Activated CD4-positive, alpha-beta T cell treated with anti-CD3 and anti-CD28 coated beads, Interleukin-2, amount 10 ng/mL, durations not matched to agents 7 days and 5 days (primary cell): ENCODE data around the gene DPM2. TPM values are rescaled to one million over a fixed set of nuclear protein-coding genes. Genes with fewer than 3 reads are reported as not detected.
A peak's percentile ranks its signal among the peaks of the same experiment; 100 is the strongest.

Experiments
- CTCF ChIA-PET: fragments of 350-600 bp; sonication (Branson Sonifier 250); formaldehyde crosslinking; loops from one replicate; lab custom pipeline; 2021; ENCODE audit warnings: antibody characterized with exemption; lab: Charles Lee
- POLR2A ChIA-PET: fragments of 350-600 bp; sonication (Branson Sonifier 250); formaldehyde crosslinking; loops from one replicate; lab custom pipeline; 2021; ENCODE audit warnings: antibody characterized with exemption; lab: Charles Lee
- DNase-seq: peaks from one replicate; pipeline ENCODE4 v3.0.0-alpha.2; 2020
- H3K27ac Mint-ChIP-seq: one replicate; pipeline ENCODE4 v1.8.0; 2021; ENCODE audit warnings: mild to moderate bottlenecking, moderate library complexity, mixed read lengths
- H3K27me3 Mint-ChIP-seq: one replicate; pipeline ENCODE4 v1.8.0; 2021; ENCODE audit warnings: mixed read lengths
- H3K36me3 Mint-ChIP-seq: one replicate; pipeline ENCODE4 v1.8.0; 2021; ENCODE audit warnings: low read depth, mixed read lengths
- H3K4me1 Mint-ChIP-seq: one replicate; pipeline ENCODE4 v1.8.0; 2021; ENCODE audit warnings: mixed read lengths
- H3K4me3 Mint-ChIP-seq: one replicate; pipeline ENCODE4 v1.8.0; 2021; ENCODE audit warnings: mild to moderate bottlenecking, moderate library complexity, mixed read lengths
- H3K9me3 Mint-ChIP-seq: one replicate; pipeline ENCODE4 v1.8.0; 2021; ENCODE audit warnings: mixed read lengths
- total RNA-seq, 2 experiments: library from RNA; stranded (reverse); gene quantifications; one replicate each; pipeline ENCODE4 v1.2.3, GENCODE V29; 2021

Gene DPM2
- total RNA-seq, 2 experiments from 2014 or later = 79.9 to 80.4 TPM

- ChIA-PET POLR2A (no interaction called here), CTCF (interaction anchor here (0.8 to 11.7 kb wide), 8 partner anchors 8 to 146 kb away, joined by 3 to 63 read pairs (median 4); partner anchors contain the start of gene EEIG1)
- peaks cover 94% of the 10 kb centered on the region for H3K4me1 Mint-ChIP-seq
- no peaks in the 10 kb centered on the region for H3K9me3 Mint-ChIP-seq
- H3K36me3 Mint-ChIP-seq = peaks cover 82% of the 10 kb centered on the region
- peak overlapping the region; percentile 98 for H3K4me3 Mint-ChIP-seq
- H3K27me3 Mint-ChIP-seq = no peaks in the 10 kb centered on the region
- H3K27ac Mint-ChIP-seq = peak overlapping the region; percentile 94
- peak; percentile 83 for DNase-seq
These were observed 33.0 kb upstream of the DPM2 start for GRCh38 chr9:127970401-127971313.

DNA sequence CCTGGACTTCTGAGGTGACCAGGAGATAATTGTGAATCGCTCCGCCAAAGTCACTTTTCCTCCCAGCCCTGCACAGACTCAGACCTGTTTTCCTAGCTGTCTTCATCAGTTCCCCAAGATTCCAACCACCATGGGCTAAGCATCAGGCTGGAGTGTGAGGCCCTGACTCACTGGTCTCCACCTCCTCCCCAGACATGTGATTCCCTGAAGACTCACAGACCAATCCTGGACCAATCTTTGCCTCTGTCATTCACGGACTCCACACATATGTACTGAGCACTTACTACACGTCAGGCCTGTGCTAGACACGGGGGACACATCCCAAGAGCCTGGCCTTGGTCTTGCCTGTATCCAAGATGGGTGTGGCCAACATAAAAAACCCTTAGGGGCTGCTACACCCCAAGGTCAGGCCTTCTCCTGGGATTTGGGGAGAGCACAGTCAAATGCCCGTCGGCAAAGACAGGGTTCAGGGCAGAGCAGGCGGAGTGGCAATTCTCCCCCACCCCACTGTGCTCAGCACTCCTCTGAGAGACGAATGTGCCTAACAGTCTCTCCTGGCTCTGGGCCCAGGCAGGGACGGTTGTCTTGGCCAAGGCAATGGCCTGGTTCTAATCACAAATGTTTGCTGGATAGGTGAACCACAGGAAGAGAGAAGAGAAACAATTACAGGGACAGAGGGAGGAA is 31.2 kb upstream of the DPM2 start:
- Mint-ChIP-seq H3K36me3 (peaks cover 78% of the 10 kb centered on the region), H3K27ac (peak overlapping the region; percentile 94), H3K4me3 (peak overlapping the region; percentile 98), H3K4me1 (peaks cover 94% of the 10 kb centered on the region), H3K27me3 (no peaks in the 10 kb centered on the region), H3K9me3 (no peaks in the 10 kb centered on the region)
- DNase-seq = no peak
- POLR2A ChIA-PET = no interaction called here
- CTCF ChIA-PET = interaction anchor here (0.8 to 11.7 kb wide), 4 partner anchors 10 to 66 kb away, joined by 3 to 63 read pairs (median 12); no protein-coding TSS in a partner anchor

GRCh38 chr9:127968042-127968441 is 30.4 kb upstream of the DPM2 start:
- Mint-ChIP-seq H3K4me3 (peak overlapping the region; percentile 98), H3K9me3 (no peaks in the 10 kb centered on the region), H3K36me3 (peaks cover 78% of the 10 kb centered on the region), H3K4me1 (peaks cover 97% of the 10 kb centered on the region), H3K27ac (peak overlapping the region; percentile 94), H3K27me3 (no peaks in the 10 kb centered on the region)
- ChIA-PET POLR2A (no interaction called here), CTCF (interaction anchor here (0.7 to 11.7 kb wide), 7 partner anchors 9 to 68 kb away, joined by 3 to 63 read pairs (median 3); no protein-coding TSS in a partner anchor)
- DNase-seq = no peak

- Mint-ChIP-seq H3K4me1 (peaks cover 97% of the 10 kb centered on the region), H3K27me3 (no peaks in the 10 kb centered on the region), H3K4me3 (peak overlapping the region; percentile 98), H3K27ac (peak overlapping the region; percentile 82), H3K36me3 (peaks cover 80% of the 10 kb centered on the region), H3K9me3 (no peaks in the 10 kb centered on the region)
- POLR2A ChIA-PET = no interaction called here
- CTCF ChIA-PET = interaction anchor here (0.7 to 1.7 kb wide), 5 partner anchors 10 to 69 kb away, joined by 3 to 5 read pairs (median 3); no protein-coding TSS in a partner anchor
- DNase-seq = no peak
These were observed 29.6 kb upstream of the DPM2 start for GRCh38 chr9:127967151-127967809.

DNA sequence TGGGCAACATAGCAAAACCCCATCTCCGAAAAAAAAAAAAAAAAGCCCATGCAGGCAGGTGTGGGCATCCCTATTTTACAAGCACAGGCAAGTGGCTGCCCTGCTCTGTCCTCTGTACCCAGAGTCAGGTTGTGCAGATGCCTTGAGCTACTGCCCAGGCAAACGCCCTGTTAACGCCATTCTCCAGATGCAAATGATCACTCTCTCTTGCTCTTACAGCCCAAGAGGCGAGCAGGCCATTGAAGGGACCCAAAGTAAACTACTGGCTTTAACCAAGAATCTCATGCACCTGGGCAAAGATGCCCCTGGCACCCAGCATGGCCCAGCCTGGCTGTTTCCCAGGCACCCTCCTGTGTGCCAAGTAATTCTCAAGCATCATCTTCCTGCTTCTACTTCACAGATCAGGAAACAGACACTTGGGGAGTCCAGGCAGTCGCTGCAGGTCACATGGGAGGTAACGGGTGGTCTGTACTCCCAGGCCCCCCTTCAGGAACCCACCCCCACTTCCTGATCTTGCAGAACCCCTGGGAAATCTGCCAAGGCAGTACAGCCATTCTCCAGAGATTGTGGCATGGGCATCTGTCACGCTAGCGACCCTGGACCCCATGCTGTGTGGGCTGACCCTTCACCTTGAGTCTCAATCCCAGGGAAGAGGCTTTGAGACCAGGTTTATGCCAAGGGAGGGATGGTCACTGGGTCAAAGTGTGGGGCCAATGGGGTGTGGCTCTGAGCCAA is 28.9 kb upstream of the DPM2 start:
- H3K4me1 Mint-ChIP-seq = peaks cover 97% of the 10 kb centered on the region
- H3K36me3 Mint-ChIP-seq = peaks cover 81% of the 10 kb centered on the region
- POLR2A ChIA-PET = no interaction called here
- H3K27me3 Mint-ChIP-seq = no peaks in the 10 kb centered on the region
- no peaks in the 10 kb centered on the region for H3K9me3 Mint-ChIP-seq
- CTCF ChIA-PET = interaction anchor here (1.1 to 2.5 kb wide), 5 partner anchors 11 to 70 kb away, joined by 3 to 15 read pairs (median 5); no protein-coding TSS in a partner anchor
- DNase-seq = no peak
- peak overlapping the region; percentile 98 for H3K4me3 Mint-ChIP-seq
- peak overlapping the region; percentile 82 for H3K27ac Mint-ChIP-seq

GRCh38 chr9:127965953-127966352 is 28.3 kb upstream of the DPM2 start:
- peaks cover 98% of the 10 kb centered on the region for H3K4me1 Mint-ChIP-seq
- DNase-seq = no peak
- peaks cover 82% of the 10 kb centered on the region for H3K36me3 Mint-ChIP-seq
- peak overlapping the region; percentile 76 for H3K4me3 Mint-ChIP-seq
- CTCF ChIA-PET = interaction anchor here (1.2 to 2.5 kb wide), 2 partner anchors 11 to 22 kb away, joined by 6 to 15 read pairs; no protein-coding TSS in a partner anchor
- no peaks in the 10 kb centered on the region for H3K9me3 Mint-ChIP-seq
- POLR2A ChIA-PET = no interaction called here
- no peak overlapping the region for H3K27ac Mint-ChIP-seq
- H3K27me3 Mint-ChIP-seq = no peaks in the 10 kb centered on the region

GRCh38 chr9:127963359-127964064 is 25.9 kb upstream of the DPM2 start:
- Mint-ChIP-seq H3K27me3 (no peaks in the 10 kb centered on the region), H3K27ac (peak overlapping the region; percentile 75), H3K4me1 (peaks cover 98% of the 10 kb centered on the region), H3K4me3 (peak overlapping the region; percentile 76), H3K36me3 (peaks cover 82% of the 10 kb centered on the region), H3K9me3 (no peaks in the 10 kb centered on the region)
- CTCF ChIA-PET = interaction anchor here (1.8 kb wide), 1 partner anchor 9 kb away, joined by 7 read pairs; no protein-coding TSS in a partner anchor
- no peak for DNase-seq
- POLR2A ChIA-PET = no interaction called here

DNA sequence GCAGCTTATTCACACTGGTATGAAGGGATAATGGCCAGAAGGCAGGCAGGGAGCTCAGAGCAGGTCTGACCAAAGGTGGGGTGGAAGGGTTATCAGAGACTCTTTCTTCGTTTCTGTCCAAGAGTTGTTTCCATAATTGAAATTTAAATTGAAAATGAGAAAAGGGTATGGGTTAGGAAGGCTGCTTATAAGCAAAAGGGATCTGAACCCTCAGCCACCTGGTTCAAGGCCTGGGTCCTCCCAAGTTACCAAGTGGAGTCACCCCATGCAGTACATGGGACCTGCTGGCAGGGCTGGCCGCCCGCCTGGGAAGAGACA is 25.3 kb upstream of the DPM2 start:
- Mint-ChIP-seq H3K27ac (peak overlapping the region; percentile 75), H3K4me3 (peak overlapping the region; percentile 76), H3K4me1 (peaks cover 97% of the 10 kb centered on the region), H3K36me3 (peaks cover 80% of the 10 kb centered on the region), H3K9me3 (no peaks in the 10 kb centered on the region), H3K27me3 (no peaks in the 10 kb centered on the region)
- no peak for DNase-seq
- CTCF ChIA-PET = interaction anchor here (1.7 to 1.8 kb wide), 2 partner anchors 8 to 37 kb away, joined by 4 to 7 read pairs; no protein-coding TSS in a partner anchor
- POLR2A ChIA-PET = no interaction called here

GRCh38 chr9:127962278-127962677 is 24.6 kb upstream of the DPM2 start:
- Mint-ChIP-seq H3K9me3 (no peaks in the 10 kb centered on the region), H3K4me1 (peaks cover 95% of the 10 kb centered on the region), H3K27me3 (no peaks in the 10 kb centered on the region), H3K27ac (peak overlapping the region; percentile 75), H3K4me3 (no peak overlapping the region), H3K36me3 (peaks cover 78% of the 10 kb centered on the region)
- ChIA-PET POLR2A (no interaction called here), CTCF (interaction anchor here (1.3 to 1.8 kb wide), 4 partner anchors 8 to 37 kb away, joined by 4 to 7 read pairs (median 6); no protein-coding TSS in a partner anchor)
- DNase-seq = no peak

GRCh38 chr9:127961613-127962155 is 24.0 kb upstream of the DPM2 start:
- CTCF ChIA-PET = interaction anchor here (0.6 to 1.7 kb wide), 6 partner anchors 8 to 92 kb away, joined by 3 to 6 read pairs (median 4); no protein-coding TSS in a partner anchor
- Mint-ChIP-seq H3K4me3 (no peak overlapping the region), H3K27ac (peak overlapping the region; percentile 74), H3K9me3 (no peaks in the 10 kb centered on the region), H3K36me3 (peaks cover 79% of the 10 kb centered on the region), H3K27me3 (no peaks in the 10 kb centered on the region), H3K4me1 (peaks cover 95% of the 10 kb centered on the region)
- POLR2A ChIA-PET = no interaction called here
- DNase-seq = no peak

- POLR2A ChIA-PET = no interaction called here
- Mint-ChIP-seq H3K4me1 (peaks cover 91% of the 10 kb centered on the region), H3K27me3 (no peaks in the 10 kb centered on the region)
These were observed 23.5 kb upstream of the DPM2 start for GRCh38 chr9:127961155-127961490.

More at GRCh38 chr9:127961155-127961490, 23.5 kb upstream of the DPM2 start:
- no peak for DNase-seq
- Mint-ChIP-seq H3K27ac (no peak overlapping the region), H3K9me3 (no peaks in the 10 kb centered on the region), H3K4me3 (no peak overlapping the region), H3K36me3 (peaks cover 80% of the 10 kb centered on the region)
- CTCF ChIA-PET = interaction anchor here (0.6 to 1.7 kb wide), 7 partner anchors 9 to 92 kb away, joined by 3 to 6 read pairs (median 3); no protein-coding TSS in a partner anchor
